Measurements from ENCODE around the gene DIS3L2.
"Not testable (repeated sequence)": the region's sequence is repeated elsewhere in the genome, so short reads cannot be mapped to it uniquely, and the experiment has no call there.

Gene DIS3L2

DNA sequence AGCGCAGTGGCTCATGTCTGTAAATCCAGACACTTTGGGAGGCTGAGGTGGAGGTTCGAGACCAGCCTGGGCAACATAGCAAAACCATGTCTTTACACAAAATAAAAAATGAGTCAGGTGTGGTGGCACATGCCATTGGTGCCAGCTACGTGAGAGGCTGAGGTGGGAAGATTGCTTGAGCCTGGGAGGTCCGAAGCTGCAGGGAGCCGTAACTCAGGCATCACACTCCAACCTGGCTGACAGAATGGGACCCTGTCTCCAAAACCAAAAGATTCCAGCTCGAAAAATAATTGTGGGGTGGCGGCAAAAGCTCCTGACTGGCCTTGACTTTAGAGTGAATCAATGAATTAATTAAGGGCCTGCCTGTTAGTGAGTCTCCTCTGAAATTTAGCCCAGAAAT is 415.8 kb downstream of the DIS3L2 start:
- no peak for FAIRE-seq

DNA sequence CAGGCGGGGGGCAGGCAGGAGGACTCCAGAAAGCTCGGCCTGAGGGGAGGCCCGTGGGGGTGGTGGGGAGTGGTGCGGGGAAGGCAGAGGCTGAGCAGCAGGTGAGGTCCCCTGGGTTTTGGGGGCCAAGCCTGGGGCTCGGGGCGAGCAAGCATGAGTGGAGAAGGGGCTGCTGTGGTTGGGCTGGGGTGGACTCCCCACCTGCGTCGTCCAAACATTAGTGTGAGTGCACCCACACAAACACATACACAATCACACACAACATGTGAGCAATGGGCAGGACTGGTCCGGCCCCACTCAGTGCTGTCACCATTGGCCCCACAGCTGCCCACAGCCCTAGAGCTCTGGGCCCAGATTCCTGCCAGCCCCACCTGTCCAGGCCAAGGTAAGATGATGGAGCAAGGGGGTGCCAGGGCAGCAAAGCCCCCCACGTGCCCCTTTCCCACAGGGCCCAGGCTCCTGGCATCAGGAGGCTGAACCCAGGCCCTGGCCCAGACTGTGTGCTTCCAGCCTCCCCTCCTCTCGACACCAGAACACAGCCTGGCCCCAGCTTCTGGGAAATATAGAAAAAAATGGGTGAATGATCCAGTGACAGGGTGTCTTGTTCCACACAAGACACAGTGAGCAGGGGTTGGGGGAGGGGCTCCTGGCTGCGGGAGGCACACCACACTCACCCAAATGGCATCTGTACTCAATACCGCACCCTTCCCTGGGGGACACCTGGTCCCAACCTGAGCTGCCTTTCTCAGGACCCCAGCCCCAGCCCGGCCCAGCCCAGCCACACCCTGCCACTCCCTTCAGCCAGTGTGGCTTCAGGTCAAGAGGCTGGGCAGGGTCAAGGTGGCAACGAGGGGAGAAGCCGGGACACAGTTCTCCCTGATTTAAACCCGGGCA is 416.6 kb downstream of the DIS3L2 start:
- no peak for FAIRE-seq

DNA sequence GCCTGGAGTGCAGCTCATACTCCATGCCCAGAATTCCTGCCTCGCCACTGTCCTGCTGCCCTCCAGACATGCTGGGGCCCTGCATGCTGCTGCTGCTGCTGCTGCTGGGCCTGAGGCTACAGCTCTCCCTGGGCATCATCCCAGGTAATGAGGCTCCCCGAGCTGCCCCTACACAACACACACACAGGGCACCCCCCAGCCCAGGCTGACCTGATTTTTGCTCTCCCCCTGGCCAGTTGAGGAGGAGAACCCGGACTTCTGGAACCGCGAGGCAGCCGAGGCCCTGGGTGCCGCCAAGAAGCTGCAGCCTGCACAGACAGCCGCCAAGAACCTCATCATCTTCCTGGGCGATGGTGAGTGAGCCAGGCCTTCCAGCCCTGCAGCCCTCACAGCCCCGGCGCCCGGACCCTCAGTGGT is 417.2 kb downstream of the DIS3L2 start, which contains the start of gene ALPP:
Gene ALPP, plus strand, starts transcription at position 17 of the 417 bp plus-strand sequence. Its CDS starts 52 bp downstream, at position 69.
- FAIRE-seq, result not testable (repeated sequence)

DNA sequence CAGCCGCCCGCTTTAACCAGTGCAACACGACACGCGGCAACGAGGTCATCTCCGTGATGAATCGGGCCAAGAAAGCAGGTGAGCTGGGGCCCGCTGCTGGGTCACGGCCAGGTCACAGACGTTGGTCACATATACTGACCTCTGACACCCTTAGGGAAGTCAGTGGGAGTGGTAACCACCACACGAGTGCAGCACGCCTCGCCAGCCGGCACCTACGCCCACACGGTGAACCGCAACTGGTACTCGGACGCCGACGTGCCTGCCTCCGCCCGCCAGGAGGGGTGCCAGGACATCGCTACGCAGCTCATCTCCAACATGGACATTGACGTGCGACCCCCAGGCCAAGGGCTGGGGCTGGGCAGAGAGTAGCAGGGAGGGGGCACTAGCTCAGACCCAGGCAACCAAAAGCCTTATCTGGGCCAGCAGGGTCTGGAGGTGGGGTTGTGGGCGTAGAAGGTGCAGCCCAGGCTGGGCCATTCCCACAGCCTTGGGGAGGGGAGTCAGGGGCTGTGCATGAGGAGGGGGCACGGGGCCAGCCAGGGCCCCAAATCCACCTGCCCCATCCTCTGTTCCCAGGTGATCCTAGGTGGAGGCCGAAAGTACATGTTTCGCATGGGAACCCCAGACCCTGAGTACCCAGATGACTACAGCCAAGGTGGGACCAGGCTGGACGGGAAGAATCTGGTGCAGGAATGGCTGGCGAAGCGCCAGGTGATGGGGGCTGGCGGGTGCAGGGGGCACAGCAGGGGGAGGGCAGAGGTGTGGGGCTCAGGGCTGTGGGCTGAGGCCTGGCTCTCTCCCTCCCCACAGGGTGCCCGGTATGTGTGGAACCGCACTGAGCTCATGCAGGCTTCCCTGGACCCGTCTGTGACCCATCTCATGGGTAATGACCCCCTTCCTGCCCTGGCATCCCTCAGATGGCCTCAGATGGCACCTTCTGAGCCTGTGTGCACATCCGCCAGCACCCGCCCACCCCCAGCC is 418.4 kb downstream of the DIS3L2 start:
- FAIRE-seq, result not testable (repeated sequence)

DNA sequence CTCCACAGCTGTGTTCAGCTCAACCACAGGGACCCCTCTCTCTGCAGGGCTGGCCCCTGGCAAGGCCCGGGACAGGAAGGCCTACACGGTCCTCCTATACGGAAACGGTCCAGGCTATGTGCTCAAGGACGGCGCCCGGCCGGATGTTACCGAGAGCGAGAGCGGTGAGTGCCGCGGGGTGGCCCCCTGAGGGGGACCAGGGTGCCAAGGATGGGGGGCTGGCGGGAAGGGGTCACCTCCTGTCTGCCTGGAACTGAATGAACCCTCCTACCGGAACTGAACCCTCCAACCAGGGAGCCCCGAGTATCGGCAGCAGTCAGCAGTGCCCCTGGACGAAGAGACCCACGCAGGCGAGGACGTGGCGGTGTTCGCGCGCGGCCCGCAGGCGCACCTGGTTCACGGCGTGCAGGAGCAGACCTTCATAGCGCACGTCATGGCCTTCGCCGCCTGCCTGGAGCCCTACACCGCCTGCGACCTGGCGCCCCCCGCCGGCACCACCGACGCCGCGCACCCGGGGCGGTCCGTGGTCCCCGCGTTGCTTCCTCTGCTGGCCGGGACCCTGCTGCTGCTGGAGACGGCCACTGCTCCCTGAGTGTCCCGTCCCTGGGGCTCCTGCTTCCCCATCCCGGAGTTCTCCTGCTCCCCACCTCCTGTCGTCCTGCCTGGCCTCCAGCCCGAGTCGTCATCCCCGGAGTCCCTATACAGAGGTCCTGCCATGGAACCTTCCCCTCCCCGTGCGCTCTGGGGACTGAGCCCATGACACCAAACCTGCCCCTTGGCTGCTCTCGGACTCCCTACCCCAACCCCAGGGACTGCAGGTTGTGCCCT is 419.9 kb downstream of the DIS3L2 start:
- not testable (repeated sequence) for FAIRE-seq

DNA sequence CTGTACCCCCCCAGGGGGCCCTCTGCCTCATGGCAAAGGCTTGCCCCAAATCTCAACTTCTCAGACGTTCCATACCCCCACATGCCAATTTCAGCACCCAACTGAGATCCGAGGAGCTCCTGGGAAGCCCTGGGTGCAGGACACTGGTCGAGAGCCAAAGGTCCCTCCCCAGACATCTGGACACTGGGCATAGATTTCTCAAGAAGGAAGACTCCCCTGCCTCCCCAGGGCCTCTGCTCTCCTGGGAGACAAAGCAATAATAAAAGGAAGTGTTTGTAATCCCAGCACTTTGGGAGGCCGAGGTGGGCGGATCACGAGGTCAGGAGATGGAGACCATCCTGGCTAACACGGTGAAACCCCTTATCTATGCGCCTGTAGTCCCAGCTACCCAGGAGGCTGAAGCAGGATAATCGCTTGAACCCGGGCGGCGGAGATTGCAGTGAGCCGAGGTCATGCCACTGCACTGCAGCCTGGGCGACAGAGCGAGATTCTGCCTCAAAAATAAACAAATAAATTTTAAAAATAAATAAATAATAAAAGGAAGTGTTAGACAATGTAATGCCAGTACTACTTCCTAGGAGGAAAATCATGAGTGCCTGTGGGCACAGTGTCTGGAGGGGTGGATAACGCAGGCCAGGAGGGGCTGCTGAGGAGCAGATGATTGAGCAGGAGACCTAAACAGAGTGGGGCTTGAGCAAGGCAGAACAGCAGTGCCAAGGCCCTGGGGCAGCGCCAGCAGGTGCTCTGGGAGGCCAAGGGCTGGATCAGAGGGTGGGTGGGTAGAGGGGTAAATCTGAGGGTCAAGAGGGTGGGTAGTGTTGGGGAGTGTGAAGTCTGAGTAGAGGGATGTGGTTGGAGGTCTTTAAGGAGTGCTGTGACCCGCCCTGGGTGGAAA is 421.1 kb downstream of the DIS3L2 start:
- no peak for FAIRE-seq

DNA sequence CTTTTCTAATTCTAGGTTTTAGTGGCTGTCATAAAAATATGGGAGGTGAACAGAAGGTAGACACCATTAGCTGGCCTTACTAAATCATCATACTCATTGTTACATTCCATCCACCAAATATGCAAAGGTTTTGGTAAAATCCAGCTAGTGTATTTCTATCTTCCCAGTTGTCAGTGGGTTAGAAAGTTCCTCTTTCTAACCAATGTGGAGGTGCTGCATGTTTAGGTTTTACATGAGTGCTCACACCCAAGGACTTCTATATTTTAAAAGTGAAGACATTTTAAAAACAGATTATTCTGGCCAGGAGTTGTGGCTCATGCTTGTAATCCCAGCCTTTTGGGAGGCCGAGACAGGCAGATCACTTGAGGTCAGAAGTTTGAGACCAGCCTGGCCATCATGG is 423.0 kb downstream of the DIS3L2 start:
- FAIRE-seq, result no peak

DNA sequence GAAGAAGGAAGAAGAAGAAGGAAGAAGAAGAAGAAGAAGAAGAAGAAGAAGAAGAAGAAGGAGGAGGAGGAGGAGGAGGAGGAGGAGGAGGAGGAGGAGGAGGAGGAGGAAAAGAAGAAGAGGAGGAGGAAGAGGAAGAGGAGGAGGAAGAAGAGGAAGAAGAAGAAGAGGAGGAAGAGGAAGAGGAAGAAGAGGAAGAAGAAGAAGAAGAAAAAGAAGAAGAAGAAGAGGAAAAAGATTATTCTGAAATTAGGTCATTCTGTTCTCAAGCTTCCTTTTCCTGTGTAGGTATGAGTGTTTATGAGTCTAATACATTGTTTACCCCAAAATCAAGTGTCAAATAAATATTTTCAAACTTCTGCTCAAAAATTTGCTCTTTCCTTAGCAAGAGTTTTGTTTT is 423.5 kb downstream of the DIS3L2 start:
- not testable (repeated sequence) for FAIRE-seq

DNA sequence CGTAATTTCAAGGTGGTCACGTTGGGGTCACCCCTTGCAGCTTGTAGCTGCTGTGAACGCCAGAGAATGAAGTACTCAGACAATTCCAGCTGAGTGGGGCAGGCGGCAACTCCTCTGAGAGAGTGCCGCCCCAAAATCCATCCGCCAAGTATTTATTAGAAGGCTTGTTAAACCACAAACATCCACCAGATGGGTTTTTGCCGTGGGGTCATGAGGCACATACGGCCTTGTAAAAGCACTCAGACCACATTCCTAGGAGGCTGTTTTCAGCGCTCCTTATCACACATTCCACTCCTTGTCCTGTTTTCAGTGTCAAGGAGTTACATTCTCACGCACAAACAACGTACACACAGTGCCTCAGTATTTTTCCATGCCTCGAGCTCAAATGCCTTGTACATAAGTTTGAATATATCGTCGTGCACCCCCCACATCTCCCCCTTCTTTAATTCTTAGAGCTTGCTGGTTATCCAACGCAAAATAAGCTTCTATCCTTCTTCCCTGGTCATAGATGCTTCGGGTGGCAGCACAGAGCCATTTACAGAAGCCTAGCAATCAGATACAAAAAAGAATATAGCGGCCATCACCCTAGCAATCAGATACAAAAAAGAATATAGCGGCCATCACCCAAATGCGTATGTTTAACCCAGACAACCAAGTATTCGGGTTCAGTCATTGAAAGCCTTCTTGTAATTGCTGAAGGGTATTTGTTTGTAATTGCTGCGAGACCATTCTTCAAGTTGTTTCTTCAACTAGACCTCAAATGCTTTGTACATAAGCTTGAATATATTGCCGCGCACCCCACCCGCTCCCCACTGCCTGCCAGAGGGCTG is 424.4 kb downstream of the DIS3L2 start:
- no peak for FAIRE-seq

DNA sequence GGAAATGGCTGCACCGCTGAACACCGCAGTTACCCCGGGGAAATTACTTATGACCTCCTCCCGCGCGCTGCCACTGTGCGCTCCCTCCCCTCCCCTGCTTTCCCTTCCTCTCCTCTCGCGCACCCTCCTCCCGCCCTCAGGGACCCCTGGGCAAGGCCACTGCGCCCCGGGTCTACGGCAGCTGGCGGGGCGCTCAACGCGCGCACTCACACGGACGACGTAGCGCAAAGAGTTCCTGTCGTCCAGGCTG is 424.9 kb downstream of the DIS3L2 start:
- FAIRE-seq, result no peak
